GM19025 (cell line): ENCODE measurements around the gene ZNF214.

Experiments used
- ATAC-seq: cut with Tn5 transposase; IDR thresholded peaks from one replicate; pipeline ENCODE4 v1.9.1; 2021; ENCODE audit warnings: mild to moderate bottlenecking, low read depth, moderate library complexity; ENCODE audit not compliant: unreplicated experiment

ZNF214 gene

DNA sequence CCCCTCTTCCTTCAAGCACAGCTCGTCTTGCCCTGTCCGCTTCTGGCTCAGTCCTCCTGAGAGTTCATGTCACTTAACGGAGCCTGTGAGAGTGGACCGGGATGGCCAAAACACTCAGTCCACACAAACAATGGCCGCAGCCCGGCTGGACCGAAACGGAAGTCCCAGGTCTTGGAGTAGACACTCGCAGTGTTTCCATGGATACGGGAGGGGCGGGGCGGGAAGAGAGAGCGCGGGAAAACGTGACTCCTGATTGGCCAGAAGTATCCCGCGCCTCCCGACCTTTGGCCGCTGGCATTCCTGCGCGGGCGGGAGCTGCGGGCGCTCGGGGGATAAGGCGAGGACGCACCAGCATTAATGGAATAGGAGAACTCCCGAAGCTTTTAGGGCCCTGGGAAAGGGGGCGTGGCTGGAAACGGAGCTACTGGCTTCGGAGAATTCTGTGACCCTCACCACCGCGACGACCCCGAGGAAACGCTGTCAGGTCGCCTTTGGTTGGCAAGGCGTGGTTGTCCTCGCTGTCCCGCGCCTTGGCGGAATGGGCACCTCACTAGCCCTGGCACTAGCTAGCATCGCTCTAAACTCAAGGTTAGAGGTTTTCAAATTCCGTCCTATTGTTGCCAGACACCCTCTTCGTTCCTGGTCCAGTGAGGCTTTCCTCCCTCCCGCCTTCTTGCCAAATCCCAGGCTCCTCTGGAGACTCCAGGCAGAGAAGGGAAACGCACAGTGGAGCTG lies at the start of gene ZNF214, which contains the start of gene NLRP14:
Gene ZNF214 (minus strand): TSS at position 164 of the 735 bp plus-strand sequence. CDS start 17,511 bp downstream, outside the sequence.
Gene NLRP14 (plus strand): TSS at position 297 of the 735 bp plus-strand sequence. CDS start 18,108 bp downstream, outside the sequence.
- ATAC-seq, result no peak

GRCh38 chr11:7062534-7062933 lies 42.4 kb upstream of the ZNF214 start:
- ATAC-seq, result no peak

- ATAC-seq, result no peak
These were observed 40.7 kb upstream of the ZNF214 start for GRCh38 chr11:7060868-7061267.

- no peak for ATAC-seq
These were observed 37.5 kb upstream of the ZNF214 start for GRCh38 chr11:7057641-7058040.

GRCh38 chr11:7056828-7057513 lies 36.8 kb upstream of the ZNF214 start:
- ATAC-seq, result no peak

- no peak for ATAC-seq
These were observed 30.0 kb upstream of the ZNF214 start for GRCh38 chr11:7050191-7050590.

GRCh38 chr11:7046474-7047175 lies 26.5 kb upstream of the ZNF214 start:
- no peak for ATAC-seq

DNA sequence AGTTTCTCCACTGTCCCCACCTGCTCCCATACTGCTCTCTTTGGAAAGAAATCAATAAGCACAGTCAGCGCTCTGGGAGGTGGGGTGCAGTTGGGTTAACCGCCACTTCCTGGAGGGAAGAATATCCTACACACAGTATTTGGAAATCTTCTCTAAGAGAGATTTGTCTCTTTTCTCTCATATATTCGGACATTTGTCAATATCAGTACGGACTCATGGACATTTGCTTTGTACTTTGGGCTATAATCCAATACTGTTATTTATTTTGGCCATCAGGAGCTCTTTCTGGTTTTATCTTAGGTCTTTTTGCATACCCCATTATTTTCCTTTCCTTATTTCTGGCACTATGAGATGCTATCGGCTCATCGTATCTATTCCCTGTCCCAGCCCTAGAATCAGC lies 13.9 kb upstream of the ZNF214 start:
- ATAC-seq, result no peak

GRCh38 chr11:7032692-7033091 lies 12.5 kb upstream of the ZNF214 start:
- no peak for ATAC-seq

DNA sequence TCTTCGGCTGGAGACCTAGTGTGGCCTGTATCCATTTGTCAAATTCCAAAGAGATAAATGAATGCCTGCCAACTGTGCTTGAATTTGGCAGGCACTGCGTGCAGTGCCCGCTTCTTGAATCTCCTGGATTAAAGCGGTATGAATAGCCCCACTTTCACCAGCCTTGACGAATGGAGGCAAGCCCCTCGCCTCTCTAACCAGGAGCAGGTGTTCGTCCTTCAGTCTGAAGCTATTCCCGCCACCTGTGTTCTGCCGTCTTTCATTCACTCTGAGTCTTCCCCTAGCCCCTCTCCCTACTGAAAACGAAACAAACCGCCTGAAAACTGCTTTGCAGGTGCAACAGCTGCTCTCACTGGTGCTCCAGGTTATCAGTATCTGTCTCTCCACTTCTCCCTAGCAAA lies 11.3 kb upstream of the ZNF214 start:
- ATAC-seq, result no peak

GRCh38 chr11:7030836-7031235 lies 10.7 kb upstream of the ZNF214 start:
- ATAC-seq, result no peak

- ATAC-seq, result no peak
These were observed 8.0 kb upstream of the ZNF214 start for GRCh38 chr11:7028141-7028540.

GRCh38 chr11:7021318-7021717 lies 1.2 kb upstream of the ZNF214 start:
- ATAC-seq, result no peak

DNA sequence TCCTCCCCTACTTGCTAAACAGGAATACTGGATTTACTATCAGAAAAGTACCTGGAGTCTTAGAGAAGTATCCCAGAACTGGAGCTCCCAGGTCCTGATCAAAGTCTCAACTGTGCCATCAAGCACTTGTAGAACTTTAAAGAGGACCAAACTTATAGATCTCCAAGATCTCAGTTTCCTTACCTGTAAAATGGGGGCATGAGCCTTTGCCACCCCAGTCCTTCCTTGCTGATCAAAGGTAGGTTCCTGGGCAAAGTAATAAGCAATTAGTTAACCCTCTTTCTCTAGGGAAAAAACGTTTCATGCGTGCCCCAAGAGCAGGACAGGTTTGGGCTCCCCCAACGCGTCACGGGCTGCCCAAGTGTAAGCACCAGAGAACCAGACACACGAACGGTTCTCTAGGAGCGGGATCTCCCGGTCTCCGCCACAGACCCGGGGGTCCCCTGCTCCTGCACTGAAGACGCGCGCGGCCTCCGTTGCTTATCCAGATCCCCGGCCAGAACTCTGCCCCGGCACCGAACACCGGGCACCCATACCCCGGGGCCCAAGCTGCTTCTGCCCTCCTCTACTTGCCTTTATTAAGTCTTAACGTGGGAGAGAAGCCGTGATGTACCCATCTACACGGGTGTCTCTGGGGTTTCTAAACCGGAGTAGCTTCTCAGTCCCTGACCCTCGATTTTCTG lies 505 bp downstream of the ZNF214 start:
- ATAC-seq, result no peak

DNA sequence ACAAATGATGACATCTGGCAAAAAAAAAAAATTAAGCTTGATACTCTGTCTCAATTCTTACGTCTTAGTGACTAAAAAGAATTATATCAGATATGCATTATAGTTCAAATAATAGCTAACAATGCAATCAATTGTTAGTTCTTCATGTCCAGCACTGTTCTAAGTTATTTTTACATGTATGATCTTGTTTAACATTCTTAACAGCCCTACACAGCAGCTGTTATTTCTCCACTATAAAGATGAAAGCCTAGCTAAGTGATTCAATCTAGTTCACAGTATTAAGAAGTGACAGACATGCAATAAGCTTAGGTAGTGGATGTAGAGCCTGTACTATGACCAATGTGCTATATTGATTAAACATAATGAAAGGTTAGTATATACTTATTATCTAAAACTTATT lies 4.1 kb downstream of the ZNF214 start:
- ATAC-seq, result no peak

- no peak for ATAC-seq
These were observed 6.0 kb downstream of the ZNF214 start for GRCh38 chr11:7014118-7014517.

GRCh38 chr11:7004482-7004881 lies 15.7 kb downstream of the ZNF214 start:
- ATAC-seq, result no peak

DNA sequence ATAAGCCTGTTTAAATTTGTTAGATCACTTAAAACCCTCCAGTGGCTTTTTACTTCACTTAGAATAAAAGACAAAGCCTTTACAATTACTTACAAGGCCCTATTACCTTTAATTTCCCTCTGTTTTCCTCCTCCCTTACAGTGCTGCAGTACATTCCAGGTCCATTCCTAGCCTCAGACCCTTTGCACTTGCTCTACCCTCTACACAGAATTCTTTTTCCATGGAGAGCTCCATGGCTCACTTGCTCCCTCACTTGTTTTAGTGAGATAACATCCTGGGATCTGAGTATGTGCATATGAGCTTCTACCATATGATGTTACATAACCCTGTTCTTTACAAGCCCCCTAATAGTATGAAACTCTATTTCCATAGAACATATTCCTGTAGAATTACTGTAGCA lies 24.4 kb downstream of the ZNF214 start:
- no peak for ATAC-seq

DNA sequence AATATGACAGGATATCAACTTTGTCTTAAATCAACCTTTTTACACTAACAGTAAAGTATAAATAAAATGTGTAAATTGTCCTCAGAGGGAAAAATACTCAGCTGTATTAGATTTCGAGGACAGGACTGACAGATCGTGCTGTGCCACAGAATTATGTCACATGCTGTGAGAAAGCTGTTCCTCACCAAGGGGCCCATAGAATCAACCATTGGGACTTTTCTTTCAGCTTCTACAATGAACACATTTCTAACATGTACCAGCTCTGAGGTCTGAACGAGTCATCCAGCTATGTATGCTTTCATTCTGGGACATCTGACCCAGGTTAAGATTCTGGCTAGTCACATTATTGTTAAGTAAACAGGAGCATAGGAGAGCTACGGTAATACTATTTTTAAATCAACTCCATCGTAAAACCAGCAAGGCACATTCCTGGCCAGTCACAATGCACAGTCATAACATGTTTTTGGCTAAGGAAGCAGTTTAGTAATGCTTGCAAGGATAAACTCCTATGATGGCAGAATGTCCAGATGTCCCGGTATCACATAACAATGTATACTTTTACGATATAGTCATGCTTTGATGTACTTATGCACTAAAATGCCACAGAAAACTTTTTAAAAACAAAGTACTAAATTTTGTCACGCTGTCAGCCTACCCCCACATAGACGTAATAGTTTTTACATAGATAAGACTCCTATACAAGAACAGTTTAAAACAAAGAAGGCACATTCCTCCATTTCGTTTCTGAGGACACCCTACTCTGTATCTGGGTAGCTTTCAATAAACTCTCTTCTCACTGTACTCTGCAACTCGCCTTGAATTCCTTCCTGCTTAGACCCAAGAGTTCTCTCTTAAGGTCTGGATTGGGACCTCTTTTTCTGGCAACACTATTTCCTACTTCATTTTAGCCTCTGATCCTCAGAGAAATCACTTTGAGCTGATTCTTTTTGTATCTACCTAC lies 27.4 kb downstream of the ZNF214 start:
- ATAC-seq, result no peak

- ATAC-seq, result no peak
These were observed 28.1 kb downstream of the ZNF214 start for GRCh38 chr11:6992026-6992425.
